Measurements from ENCODE around the gene PHF21A.
"Not testable (repeated sequence)": the region's sequence is repeated elsewhere in the genome, so short reads cannot be mapped to it uniquely, and the experiment has no call there.

PHF21A gene

DNA sequence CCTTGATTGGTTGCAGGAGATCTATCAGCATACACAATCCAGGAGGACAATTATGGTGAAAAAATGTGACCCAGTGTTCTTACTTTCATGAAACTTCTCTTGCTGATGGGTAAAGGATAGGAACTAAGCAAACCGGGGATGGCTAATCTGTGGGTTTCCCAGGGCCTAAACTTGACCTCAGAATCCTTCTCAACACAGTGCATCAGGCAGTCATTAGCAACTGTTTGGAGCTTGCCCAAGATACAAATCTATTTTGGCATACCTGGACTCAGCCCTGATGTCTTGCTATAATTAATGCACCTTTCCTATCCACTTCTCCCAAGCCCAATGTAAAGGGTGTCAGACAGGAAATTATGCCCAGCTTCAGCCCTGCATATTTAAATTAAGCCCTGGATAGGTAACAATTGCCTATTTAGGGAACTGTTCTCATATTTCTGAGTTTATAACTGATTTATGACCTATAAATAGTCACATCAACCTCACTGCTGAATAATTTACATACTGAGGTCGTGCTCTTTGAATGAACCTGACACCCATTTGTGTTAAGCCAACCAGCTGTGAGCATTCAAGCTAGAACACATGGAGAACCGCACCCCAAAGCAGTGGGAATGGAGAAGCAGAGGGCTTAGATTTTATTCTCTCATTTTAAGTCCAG is 9.2 kb upstream of the PHF21A start:
- DNase-seq (no peak), ATAC-seq (replicated peaks) (no peak)
- Mint-ChIP-seq H3K36me3 (no peaks in the 10 kb centered on the region), H3K4me1 (peaks cover 2 to 10% of the 10 kb centered on the region in 2 donors), H3K27ac (no peak overlapping the region), H3K27me3 (peaks cover 0 to 5% of the 10 kb centered on the region in 2 donors), H3K9me3 (no peaks in the 10 kb centered on the region), H3K4me3 (no peak overlapping the region)

DNA sequence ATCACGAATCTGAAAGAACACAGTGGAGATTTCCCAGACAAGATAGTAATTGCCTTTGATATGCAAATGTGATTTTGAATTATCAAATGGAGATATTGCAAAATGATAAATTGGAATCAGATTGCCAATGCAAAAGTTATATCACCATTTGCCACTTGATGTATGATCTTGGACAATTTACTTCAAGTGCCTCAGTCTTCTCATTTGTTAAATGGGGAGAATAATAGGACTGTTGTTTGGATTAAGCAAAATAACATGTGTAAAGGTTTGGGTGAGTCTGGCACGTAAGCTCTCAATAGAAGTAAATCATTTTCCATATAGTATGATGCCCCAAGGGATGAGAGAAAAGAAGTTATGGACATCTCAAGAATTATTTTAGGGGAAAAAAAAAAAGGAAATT is 7.9 kb upstream of the PHF21A start:
- peaks cover 0 to 5% of the 10 kb centered on the region in 2 donors for H3K27me3 Mint-ChIP-seq
- no peaks in the 10 kb centered on the region for H3K36me3 Mint-ChIP-seq
- DNase-seq (no peak), ATAC-seq (replicated peaks) (no peak)
- no peak overlapping the region for H3K4me3 Mint-ChIP-seq
- peaks cover 2 to 10% of the 10 kb centered on the region in 2 donors for H3K4me1 Mint-ChIP-seq
- no peak overlapping the region for H3K27ac Mint-ChIP-seq
- H3K9me3 Mint-ChIP-seq, result no peaks in the 10 kb centered on the region

DNA sequence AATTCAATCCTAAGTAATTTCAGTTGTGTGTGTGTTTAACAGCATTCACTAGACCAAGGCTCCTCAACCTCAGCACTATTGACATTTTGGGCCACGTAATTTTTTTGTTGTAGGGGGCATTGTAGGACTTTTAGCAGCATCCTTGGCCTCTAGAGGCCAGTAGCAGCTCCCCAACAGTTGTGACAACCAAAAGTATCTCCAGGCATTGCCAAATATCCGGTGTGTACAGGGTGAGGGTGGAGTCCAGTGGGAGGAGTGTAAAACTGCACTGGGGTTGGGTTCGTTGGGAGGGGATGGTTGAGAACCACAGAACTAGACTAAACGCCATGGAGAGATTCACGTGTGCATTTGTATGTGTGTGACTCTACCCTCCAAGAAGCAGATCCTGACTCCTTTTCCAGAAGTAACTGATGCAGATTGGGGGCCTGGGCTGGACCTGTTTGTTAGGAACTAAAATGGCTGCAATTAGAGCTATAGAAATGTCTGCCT is 5.9 kb upstream of the PHF21A start:
- Mint-ChIP-seq H3K4me1 (peaks cover 4 to 14% of the 10 kb centered on the region in 2 donors), H3K4me3 (no peak overlapping the region), H3K27ac (no peak overlapping the region), H3K9me3 (no peaks in the 10 kb centered on the region), H3K36me3 (no peaks in the 10 kb centered on the region), H3K27me3 (peaks cover 0 to 5% of the 10 kb centered on the region in 2 donors)
- ATAC-seq (replicated peaks) (peak; percentile 82 to 92), DNase-seq (no peak)

DNA sequence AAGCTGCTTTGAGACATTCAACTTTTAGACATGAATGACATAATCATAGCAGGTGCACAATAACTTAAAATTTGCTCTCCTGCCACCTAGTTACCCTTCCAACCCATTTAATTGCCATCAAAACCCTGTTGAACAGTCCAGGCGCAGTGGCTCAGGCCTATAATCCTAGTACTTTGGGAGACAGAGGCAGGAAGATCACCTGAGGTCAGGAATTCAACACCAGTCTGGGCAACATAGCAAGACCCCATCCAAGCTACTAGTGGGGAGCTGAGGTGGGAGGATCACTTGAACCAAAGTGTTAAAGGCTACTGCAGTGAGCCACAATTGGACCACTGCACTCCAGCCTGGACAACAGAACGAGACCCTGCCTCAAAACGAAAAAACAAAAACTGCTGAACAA is 4.0 kb upstream of the PHF21A start:
- ATAC-seq (replicated peaks) (no peak), DNase-seq (no peak)
- H3K36me3 Mint-ChIP-seq, result no peaks in the 10 kb centered on the region
- H3K9me3 Mint-ChIP-seq, result no peaks in the 10 kb centered on the region
- no peak overlapping the region for H3K4me3 Mint-ChIP-seq
- no peak overlapping the region for H3K27ac Mint-ChIP-seq
- H3K4me1 Mint-ChIP-seq, result peaks cover 4 to 14% of the 10 kb centered on the region in 2 donors
- H3K27me3 Mint-ChIP-seq, result no peaks in the 10 kb centered on the region

DNA sequence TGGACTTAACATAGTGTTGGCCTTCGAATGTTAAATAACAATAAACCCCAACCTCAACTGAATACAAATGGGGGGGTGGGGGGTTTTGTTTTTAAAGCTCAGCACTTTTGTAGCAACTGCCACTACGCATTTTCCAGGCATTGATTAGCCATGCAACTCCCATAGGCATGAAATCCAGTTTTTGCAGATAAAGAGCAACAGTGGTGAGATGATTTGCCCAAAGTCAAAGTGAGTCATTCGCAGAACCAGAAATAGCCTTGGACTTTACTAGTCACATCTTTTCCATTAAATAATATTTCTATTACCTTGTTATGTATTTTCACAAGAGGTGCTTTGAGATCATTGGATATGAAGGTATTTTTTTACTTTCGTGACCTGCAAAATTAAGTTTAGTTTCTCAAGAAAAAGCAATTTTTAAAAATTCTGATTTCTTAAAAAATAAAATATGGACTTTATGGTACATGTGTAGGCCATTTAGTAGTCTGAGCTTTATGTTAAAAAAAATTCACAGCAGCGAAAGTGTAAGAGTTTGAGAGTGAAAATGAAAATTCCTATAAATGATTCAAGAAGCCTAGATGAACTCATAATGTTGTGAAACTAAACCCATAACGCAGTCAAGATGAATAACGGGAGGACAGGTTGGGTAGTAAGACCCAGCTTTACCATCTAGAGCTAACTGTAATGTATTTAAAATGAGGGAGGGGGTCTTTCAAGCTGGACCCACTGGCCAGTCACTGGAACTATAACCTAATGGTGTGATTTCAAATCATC is 1.9 kb upstream of the PHF21A start:
- H3K9me3 Mint-ChIP-seq, result no peaks in the 10 kb centered on the region
- peaks cover 4 to 6% of the 10 kb centered on the region in 2 donors for H3K36me3 Mint-ChIP-seq
- H3K27ac Mint-ChIP-seq, result no peak overlapping the region
- H3K4me3 Mint-ChIP-seq, result no peak overlapping the region
- ATAC-seq (replicated peaks) (no peak), DNase-seq (no peak)
- peaks cover 13 to 30% of the 10 kb centered on the region in 2 donors for H3K4me1 Mint-ChIP-seq
- no peaks in the 10 kb centered on the region for H3K27me3 Mint-ChIP-seq

DNA sequence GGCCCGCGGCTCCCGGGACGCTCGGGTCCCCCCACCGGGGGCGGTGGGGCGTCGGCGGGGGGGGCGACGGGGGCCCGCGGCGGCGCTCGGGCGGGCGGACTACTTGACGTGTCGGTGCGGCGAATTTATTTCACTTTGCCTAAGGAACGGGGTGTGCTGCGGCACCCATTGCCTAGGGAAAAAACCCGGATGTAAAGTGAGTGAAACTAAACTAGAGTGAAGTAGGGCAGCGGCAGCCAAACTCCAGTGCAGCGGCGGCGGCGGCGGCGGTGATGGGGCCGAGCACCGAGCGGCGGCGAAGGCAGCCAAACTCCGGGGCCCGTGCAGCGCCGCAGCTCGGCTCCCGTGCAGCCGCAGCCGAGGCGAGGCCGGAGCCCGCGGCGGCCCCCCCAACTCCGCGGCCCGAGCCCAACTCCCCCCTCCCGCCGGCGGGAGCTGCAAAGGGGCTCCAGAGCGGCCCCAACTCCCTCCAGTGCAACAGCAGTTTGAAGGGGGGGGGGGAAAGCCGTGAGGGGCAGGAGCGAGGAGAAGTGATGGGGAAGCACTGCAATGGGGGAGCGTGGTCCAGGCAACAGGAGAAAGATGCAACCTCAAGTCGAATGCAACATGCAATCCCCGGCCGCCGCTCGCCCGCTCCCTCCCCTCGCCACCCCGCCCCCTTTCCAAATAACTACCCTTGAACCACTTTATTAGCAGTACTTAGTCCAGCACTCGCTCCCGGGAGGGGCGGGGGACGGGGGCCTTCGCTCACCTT is 647 bp upstream of the PHF21A start:
- DNase-seq (peak; percentile 74), ATAC-seq (replicated peaks) (peak; percentile 60 to 65)
- H3K36me3 Mint-ChIP-seq, result peaks cover 4 to 6% of the 10 kb centered on the region in 2 donors
- peak overlapping the region; percentile 93 for H3K27ac Mint-ChIP-seq
- H3K4me1 Mint-ChIP-seq, result peaks cover 14 to 37% of the 10 kb centered on the region in 2 donors
- H3K27me3 Mint-ChIP-seq, result no peaks in the 10 kb centered on the region
- no peaks in the 10 kb centered on the region for H3K9me3 Mint-ChIP-seq
- H3K4me3 Mint-ChIP-seq, result peak overlapping the region; percentile 88 to 99

DNA sequence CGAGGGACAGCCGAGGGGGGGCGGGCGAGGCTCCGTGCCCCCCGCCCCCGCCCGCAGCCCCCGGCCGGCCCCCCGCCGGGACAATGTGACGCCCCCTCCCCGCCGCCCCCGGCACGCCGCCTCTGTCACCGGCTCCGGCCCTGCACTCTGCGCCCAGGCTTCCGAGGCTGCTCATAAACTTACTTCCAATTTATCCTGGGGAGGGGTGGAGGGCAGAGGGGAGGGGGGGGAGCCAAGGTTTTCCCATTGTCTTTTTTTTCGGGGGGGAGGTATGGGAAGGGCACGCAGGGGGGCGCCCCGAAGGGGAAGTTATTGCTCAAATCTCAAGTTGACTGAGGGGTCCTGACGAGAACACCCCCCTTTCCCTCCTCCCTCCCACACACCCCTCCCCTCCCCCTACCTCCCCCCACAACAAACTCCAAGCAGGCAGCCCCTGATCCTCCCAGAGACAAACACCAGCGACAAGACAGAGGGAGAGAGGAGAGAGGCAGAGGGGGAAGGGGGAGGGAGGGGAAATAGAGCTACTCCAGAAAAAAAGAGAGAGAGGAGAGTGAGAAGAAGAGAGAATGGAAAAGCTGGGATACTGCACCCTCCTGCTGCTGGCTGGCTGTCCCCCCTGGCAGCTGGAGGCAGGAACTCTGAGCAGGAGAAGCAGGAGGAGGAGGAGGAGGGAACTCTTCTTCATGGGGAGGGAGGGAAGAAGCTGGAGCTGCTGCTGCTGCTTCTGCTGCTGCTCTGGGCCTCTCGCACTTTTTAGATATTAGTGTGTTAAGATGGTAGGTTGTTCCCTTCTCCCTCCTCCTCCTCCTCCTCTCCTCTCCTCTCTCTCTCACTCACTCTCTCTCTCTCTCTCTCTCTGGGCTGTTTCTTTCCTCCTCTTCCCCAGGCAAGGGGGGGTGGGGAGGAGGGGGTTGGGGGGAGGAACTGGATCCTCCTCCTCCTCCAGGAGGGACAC is 631 bp downstream of the PHF21A start:
- peak; percentile 13 to 16 for ATAC-seq (replicated peaks)

DNA sequence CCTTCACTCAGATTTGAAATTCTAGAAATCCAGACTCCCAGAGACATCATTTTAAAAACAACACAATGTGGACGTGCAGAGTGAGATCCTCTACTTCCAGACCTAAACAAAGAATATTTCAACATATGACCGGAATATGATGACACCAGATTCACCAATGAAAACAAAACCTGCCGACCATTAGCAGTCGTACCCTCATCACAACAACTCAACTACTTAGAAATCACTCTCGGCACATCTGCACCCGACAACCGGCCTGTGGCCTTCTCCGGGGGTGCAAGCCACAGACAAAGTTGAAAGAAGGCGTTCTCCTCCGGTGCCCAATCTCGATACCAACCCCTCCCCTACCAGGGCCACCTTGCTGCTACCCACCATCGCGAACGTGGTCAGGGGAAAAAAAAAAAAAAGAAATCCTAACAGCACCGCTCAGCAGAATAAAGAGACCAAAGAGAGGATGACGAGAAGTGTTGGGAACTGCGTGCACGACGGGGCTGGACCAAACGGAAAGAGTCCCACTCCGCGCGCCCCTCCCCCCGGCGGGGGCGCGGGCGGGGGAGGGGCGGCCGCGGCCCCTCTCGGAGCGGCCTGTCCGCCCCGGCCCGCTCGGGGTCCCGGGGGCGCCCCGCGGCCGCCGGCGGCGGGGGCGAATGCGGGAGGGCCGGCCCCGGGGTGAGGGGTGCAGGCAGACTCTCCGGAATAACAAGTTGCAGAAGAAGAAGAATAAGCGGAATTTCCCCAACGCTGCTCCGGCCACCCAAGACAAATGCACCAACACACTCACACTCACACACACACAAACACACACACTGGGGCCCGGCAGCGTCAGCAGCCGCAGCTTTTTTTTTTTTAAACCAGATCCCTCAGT is 1.7 kb downstream of the PHF21A start:
- H3K27me3 Mint-ChIP-seq, result no peaks in the 10 kb centered on the region
- no peaks in the 10 kb centered on the region for H3K9me3 Mint-ChIP-seq
- DNase-seq (peak; percentile 64), ATAC-seq (replicated peaks) (peak; percentile 31 to 51)
- H3K27ac Mint-ChIP-seq, result peak overlapping the region; percentile 99
- peaks cover 23 to 47% of the 10 kb centered on the region in 2 donors for H3K4me1 Mint-ChIP-seq
- peaks cover 4 to 6% of the 10 kb centered on the region in 2 donors for H3K36me3 Mint-ChIP-seq
- H3K4me3 Mint-ChIP-seq, result peak overlapping the region; percentile 99

More for the DNA sequence above, 631 bp downstream of the PHF21A start:
- peak; percentile 9 for DNase-seq
- Mint-ChIP-seq H3K36me3 (peaks cover 4 to 6% of the 10 kb centered on the region in 2 donors), H3K27ac (peak overlapping the region; percentile 94), H3K9me3 (no peaks in the 10 kb centered on the region), H3K4me1 (peaks cover 18 to 40% of the 10 kb centered on the region in 2 donors), H3K27me3 (no peaks in the 10 kb centered on the region), H3K4me3 (peak overlapping the region; percentile 96 to 99)

DNA sequence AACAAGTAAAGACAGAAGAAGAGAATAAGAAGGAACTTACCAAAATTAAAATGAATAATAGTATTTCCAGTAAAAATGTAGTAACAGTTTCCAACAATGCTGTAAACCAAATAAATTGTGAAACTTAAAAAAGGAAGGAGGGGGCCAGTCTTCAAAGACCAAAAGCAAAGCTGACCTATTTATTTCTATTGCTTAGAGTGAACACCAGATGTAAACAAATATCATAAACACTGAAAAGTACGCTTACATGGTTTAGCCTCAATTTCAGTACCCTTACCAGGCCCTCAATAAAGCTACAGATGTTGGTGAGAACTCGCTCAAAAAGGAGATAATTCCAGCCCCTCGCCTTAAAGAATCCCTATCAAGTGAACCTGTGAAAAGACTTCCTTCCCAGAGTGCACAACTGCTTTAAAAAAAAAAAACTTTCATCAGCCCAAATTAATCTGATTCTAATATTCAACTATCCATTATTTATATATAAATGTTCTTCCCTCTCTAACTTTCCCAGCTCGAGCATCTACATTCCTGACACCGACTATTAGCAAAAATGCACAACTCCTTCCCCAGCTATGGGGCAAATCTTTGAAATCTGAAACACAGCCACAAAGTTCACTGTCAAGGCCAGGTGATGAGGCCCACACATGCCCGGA is 2.4 kb downstream of the PHF21A start:
- no peak for ATAC-seq (replicated peaks)
- Mint-ChIP-seq H3K4me1 (peaks cover 25 to 47% of the 10 kb centered on the region in 2 donors), H3K27ac (peak overlapping the region; percentile 99), H3K9me3 (no peaks in the 10 kb centered on the region), H3K27me3 (no peaks in the 10 kb centered on the region), H3K36me3 (peaks cover 6 to 7% of the 10 kb centered on the region in 2 donors), H3K4me3 (peak overlapping the region; percentile 99)
- DNase-seq, result no peak

DNA sequence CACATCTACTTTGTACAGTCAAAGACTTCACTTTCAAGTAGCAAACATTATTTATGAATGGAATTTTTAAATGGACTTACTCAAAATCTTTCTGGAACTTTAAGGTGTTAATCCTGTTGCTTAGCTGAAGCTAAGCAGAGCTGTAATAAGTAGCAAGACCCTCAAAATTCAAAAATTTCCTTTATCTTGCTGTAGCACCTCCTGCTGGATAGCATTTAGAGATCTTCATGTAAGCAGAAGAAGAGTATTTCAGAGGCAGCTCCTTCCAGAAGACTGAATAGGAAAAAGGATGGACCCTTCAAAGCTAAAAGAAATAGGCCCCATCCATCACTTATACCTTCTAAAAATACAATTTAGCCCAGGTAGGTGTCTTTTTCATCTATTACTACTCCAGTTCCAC is 3.4 kb downstream of the PHF21A start:
- H3K9me3 Mint-ChIP-seq, result no peaks in the 10 kb centered on the region
- ATAC-seq (replicated peaks) (no peak), DNase-seq (no peak)
- H3K36me3 Mint-ChIP-seq, result peaks cover 6 to 8% of the 10 kb centered on the region in 2 donors
- no peak overlapping the region for H3K27ac Mint-ChIP-seq
- peak overlapping the region in 1 of 2 donors; percentile 30 for H3K4me3 Mint-ChIP-seq
- H3K4me1 Mint-ChIP-seq, result peaks cover 26 to 47% of the 10 kb centered on the region in 2 donors
- no peaks in the 10 kb centered on the region for H3K27me3 Mint-ChIP-seq

DNA sequence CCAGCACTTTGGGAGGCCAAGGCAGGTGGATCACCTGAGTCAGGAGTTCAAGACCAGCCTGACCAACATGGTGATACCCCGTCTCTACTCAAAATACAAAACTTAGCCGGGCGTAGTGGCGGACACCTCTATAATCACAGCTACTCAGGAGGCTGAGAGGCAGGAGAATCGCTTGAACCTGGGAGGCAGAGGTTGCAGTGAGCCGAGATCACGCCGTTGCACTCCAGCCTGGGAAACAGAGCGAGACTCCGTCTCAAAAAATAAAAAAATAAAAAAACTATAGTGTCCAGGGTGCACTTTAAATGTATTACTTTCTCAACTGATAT is 4.6 kb downstream of the PHF21A start:
- not testable (repeated sequence) for H3K4me3 Mint-ChIP-seq; H3K36me3 Mint-ChIP-seq; H3K9me3 Mint-ChIP-seq; DNase-seq; ATAC-seq (replicated peaks); H3K27ac Mint-ChIP-seq; H3K27me3 Mint-ChIP-seq
- H3K4me1 Mint-ChIP-seq, result peaks cover 23 to 43% of the 10 kb centered on the region in 2 donors

DNA sequence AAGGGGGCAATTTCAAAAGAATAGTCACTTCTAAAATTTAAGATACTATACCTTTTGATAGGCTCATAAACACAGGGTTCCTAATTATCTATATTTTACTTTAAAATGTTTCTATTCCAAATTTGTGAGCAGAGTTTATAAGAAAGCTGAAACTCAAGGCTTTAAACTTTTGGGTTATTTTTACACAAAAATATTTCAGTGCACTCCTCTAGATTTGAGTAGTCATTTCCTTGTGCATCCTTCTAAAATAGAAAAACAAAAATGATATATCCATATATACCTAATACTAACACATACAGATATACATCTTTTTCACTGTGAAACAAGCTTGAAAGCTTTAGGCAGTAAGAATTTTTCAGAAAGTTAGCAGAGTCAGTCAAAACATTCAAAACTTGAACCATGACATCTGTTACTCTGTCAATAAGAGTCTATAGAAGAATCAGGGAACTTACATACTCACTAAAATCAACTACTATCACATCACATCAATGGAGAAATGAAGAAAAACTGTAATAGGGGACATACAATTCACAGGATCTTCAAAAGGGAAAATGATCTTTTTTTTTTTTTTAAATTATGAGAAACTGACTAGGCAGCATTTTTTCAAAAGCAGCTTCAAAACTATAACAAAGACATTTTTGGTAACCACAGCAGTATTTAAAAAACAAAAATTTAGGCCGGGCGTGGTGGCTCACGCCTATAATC is 5.1 kb downstream of the PHF21A start:
- H3K27ac Mint-ChIP-seq, result no peak overlapping the region
- peaks cover 23 to 43% of the 10 kb centered on the region in 2 donors for H3K4me1 Mint-ChIP-seq
- peaks cover 6 to 8% of the 10 kb centered on the region in 2 donors for H3K36me3 Mint-ChIP-seq
- H3K27me3 Mint-ChIP-seq, result no peaks in the 10 kb centered on the region
- peak overlapping the region in 1 of 2 donors; percentile 35 for H3K4me3 Mint-ChIP-seq
- H3K9me3 Mint-ChIP-seq, result no peaks in the 10 kb centered on the region
- DNase-seq (no peak), ATAC-seq (replicated peaks) (no peak)
